HG03469 (cell line): ENCODE results near the gene MSANTD2.

ENCODE experiments used
- ATAC-seq: cut with Tn5 transposase; IDR thresholded peaks from one replicate; pipeline ENCODE4 v1.9.1; 2021; ENCODE audit warnings: mild to moderate bottlenecking, moderate library complexity, moderate number of reproducible peaks; ENCODE audit not compliant: unreplicated experiment

The MSANTD2 gene

DNA sequence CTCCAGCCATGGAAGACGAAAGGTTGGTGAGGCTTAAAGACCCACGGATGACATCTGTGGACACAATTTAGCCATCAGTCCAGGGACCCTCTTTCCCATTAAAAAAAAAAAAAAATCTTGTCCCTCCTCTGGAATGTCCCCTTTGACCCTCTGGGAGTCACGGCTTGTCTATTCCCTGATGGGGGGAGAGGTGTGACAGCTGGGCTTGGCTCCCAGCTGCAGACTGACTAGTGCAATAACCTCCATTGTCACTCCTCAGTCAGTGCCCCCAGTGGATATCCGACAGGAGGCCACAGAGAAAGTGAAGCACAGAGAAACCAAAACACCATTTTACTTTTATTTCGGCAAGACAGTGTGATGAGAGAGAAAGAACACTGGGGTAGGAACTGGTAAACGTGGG is 45.5 kb downstream of the MSANTD2 start:
- no peak for ATAC-seq

DNA sequence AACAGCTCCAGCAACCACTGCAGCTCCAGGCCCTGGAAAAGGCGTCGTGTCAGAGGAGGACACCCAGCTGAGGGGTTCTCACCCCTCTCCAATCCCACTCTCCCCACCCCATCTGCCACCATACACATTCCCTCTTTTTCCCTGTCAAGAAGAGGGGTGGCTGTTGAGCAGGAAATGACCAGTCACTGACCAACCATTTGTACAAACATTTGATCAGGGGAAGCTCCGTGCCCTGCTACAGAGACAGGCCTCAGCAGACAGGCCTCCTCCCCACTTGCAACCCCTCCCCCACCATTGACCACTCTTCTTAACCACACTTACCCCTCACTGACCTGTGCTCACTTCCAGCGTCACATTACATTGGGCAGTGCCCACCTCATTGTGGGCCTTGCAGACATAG is 45.9 kb downstream of the MSANTD2 start:
- no peak for ATAC-seq

DNA sequence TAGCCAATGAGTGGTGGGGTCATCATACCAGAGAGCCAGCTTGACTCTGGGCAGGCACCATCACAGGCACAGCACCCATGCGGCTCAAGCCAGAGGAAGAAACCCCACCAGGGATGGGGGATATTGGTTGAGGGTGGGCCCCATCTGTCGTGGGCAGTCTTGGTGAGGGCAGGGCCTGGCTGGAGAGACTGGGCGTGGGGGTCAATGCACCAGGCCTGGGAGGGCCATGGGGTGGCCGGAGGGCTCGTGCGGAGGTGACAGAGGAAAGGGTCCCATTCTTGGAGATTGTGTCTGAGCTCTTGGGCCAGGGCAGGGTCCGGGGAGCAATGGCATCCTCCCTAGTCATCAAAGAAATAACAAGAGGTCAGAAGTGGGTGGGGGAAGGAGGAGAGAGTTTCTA is 46.6 kb downstream of the MSANTD2 start:
- ATAC-seq: no peak

DNA sequence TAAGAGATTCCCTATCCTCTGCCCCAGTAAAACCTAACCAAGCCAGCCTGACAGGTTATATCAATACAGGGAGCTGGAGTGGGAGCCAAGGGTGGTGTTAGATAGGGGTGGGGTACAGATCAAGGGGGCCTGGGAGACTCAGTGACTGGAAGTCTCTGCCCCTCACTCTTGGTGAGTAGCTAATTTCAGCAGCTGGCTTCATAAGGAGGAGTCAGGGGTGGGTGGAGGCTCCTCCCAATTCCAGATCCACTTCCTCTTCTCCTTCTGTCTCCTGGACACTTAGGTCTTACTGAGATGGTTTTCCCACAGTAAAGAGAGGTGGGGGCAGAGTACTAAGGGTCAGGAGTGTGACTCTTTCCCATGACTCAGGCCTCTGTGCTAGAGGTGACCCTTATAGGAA is 47.0 kb downstream of the MSANTD2 start:
- no peak for ATAC-seq

DNA sequence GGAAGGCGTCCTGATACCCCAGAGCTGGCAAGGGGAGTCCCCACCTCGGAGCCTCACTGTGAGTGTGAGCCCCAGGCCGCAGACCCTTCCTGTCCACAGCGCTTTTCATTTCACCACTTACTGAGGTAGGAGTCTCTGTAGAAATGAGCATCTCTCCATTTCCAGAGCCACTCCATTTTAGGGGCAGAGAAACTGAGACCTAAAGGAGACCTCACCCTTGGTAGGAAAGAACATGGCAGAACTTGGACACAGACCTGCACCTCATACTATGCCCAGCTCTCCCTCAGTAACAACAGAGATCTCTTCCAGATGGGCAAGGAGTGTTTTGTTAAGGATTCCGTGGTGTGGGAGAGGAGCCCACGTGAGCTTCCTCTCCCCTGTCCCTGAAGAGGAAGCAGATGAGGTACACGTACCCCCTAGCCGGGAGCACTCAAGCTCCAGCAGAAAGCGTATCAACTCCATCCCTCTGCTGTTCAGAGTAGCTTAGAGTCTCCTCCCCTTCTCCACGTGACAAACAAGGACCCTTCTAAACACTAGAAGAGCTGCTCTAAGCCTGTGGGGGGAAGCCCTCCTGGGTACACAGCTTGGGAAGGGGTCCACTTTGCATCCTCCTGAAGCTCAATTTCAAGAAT is 47.6 kb downstream of the MSANTD2 start:
- ATAC-seq: no peak

DNA sequence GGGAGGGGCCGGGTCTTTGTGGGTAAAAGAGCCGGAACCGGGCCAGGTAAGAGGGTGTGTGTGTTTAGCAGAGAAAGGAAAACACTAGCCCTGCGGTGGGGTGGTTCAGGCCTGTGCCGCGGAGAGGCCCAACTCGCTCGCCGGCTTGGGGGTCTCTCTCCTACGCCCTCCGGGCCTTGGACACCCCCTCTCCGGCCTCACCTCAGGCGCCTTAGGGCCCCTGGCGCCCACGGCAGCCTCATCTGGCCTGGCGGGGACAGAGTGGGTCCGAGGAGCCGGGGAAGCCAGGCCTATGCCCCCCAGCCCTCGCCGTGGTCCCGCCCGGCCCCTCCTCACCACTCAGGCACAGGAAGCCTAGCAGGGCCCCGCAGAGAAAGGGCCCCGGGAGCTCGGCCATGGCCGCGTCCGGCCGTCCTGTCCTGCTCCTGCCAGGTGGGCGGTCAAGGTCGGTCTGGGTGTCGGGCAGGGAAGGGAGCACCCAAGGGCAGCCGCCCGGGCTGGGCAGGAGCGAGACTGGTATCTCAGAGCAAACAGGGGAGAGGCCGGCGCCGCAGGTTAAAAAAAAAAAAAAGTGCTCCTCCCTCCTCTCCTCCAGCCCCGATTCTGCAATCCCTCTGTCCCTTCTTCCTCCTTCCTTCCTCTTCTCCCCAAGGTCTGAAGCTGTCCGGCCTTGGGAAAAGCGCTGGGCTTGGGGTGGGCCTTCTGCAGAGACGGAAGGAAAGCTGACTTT is 48.3 kb downstream of the MSANTD2 start, which contains the start of gene VSIG2:
Gene VSIG2, minus strand, starts transcription at position 515 of the 730 bp plus-strand sequence. Its CDS starts 118 bp downstream, at position 397.
- no peak for ATAC-seq

DNA sequence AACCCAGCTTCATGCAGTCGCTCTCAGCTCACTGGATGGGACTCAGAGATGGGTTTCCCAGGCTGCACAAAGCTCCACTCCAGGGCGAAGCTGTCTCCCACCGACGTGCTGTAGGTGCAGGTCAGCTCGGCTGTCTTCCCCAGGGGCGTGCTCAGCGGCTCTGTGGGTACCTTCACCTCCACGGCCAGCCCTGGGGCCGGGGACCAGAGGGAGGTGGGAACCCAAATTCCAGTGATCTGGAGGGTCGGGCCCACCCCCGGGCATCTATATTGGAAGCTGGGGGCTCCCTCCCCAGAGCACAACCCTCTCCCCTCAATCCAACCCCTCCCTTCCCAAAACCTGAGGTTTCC is 48.8 kb downstream of the MSANTD2 start:
- no peak for ATAC-seq

DNA sequence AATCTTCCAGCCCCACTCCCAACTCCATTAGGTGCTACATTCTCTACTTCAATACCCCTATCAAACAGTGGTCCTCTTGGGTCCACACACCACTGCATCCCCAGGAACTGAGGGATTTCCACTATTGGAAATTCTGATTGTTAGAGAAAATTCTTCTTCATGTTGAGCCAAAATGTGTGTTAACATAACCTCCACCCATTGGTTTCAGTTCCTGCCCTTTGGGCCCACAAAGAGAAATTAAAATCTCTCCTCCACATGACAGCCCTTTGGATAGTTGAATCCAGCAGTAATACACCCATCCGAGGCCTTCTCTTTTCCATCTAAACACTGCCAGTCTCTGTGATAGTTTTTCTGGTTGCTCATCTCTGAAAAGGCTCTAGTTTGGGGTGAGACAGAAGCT is 50.3 kb downstream of the MSANTD2 start:
- no peak for ATAC-seq

DNA sequence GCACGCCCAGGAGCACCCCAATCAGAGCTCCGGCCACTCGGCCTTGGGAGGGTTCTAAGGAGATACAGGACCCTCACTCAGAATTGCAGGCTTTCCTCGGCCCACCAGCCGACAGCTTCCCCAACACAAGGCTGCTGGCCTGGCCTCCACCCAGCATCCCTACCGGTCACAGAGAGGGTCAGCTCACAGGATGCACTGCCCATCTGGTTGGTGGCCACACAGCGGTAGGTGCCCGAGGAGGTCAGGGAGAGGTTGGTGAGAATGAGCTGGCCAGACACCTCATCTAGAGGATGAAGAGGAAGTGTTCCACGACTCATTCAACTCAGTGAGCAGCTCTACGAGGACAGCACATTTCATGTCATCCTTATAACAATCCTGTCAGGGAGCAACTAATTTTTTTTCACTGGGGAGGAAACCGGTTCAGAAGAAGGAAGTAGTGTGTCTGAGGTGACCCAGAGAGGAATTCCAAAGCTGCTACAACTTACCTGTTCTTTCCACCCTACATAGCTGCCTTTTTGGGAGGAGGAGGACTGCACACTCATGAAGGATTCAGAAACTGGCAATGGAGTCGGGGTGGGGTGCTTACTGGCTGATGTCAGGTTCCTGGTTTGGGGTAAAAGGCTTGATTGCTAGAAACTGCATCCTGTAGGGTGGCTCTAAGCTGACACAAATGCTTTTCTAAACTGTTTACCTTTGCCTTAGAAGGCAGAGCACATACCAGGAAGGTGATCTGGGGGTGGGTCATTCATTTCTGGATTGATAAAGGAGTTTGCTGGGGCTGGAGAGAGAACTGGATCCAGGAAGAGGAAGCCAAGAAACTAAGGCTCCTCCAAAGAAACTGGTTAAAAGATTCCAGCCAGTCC is 51.5 kb downstream of the MSANTD2 start:
- no peak for ATAC-seq

DNA sequence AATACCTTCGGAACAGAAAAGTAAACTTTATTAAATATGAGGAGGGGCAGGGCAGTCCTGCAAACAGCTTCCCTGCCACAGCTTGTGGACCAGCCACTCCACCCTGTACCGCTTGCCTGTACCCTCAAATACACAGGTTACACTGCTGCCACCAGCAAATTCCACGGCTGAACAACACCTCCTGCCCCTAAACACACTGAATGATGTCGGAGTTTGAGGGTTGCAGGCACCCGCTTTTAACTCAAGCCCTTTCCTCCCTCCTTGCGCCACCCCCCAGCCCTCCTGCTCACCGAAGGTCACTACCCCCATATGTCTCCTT is 52.1 kb downstream of the MSANTD2 start:
- no peak for ATAC-seq

DNA sequence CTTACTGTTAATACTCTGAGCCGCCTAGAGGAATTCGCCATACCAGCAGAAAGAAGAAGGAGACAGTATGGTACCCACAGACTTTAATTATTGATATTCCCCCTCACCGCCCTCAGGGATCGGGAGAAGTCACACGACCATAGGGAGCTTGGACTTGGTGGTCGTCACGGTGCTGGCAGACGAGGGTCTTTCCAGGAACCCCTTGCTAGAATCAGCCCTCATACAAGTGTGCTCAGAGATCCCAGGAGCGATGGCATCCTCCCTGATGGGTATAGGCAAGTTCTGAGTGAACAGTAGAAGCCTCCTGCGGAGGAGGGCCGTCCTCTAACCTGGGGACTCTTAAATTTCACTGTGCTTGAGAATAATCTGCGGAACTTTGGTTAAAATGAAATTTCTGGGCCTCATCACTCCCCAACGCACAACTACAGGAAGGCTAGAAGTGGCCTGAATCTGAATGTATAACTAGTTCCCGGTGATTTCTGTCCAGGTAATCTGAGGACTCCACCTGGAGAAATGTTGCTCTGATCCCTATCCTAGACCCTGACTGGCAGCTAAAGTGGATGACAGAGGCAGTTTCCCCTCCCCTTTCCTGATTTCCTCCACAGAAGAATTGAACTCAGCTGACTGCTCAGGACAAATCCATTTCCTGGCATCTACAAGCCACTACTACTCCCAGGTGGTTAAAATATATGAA is 52.7 kb downstream of the MSANTD2 start:
- ATAC-seq: no peak

DNA sequence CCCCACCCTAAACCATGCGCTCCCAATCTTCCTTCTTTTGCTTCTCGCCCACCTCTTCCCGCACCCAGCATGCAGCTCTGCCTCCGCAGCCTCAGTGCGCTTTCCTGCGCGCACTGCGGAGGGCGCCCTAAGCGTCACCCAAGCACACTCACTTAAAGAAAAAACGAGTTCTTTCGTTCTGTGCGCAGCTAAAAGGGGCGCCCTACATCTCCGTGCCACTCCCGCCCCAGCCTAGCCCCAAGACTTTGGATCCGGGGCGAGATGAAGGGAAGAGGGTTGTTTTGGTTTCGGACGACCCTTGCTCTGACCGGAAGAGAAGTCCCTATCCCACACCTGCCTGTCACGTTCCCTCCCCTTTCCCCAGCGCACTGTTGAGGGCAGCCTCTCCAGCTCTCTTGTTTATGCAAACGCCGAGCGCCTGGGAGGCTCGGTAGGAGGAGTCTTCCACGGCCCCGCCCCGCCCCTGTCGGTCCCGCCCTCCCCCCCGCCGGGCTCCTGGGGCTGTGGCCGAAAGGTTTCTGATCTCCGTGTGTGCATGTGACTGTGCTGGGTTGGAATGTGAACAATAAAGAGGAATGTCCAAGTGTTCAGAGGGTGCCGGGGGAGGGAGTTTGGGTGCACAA is 53.5 kb downstream of the MSANTD2 start:
- peak; percentile 70 for ATAC-seq

DNA sequence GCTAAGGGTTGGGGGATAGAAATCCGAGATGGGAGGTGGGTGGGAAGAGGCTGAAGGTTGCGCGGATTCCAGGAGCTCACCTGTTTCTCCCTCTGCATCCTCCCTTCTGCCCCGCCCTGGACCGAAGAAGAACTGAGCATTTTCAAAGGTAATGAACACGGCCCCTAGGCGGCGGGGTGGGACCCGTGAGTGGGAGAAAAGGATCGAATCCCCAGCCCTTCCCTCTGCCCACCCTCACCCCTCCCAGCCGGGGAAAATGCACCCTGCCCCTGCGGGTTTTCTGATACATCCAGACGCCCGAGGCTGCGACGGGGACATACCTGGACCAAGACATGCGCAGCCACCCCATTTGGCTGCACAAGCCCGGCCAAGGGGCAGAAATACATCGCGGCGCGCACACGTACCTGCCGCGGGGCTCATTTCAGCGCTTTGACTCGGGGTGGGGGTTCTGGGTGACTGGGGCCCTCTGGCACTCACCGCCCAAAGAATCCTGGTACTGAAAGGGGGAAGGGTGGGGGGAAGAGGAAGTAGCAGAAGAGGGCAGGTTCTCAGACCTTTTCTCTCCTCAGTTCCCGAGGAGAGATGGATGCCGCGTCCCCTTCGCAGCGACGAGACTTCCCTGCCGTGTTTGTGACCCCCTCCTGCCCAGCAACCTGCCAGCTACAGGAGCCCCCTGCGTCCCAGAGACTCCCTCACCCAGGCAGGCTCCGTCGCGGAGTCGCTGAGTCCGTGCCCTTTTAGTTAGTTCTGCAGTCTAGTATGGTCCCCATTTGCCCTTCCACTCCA is 54.2 kb downstream of the MSANTD2 start:
- ATAC-seq: no peak

DNA sequence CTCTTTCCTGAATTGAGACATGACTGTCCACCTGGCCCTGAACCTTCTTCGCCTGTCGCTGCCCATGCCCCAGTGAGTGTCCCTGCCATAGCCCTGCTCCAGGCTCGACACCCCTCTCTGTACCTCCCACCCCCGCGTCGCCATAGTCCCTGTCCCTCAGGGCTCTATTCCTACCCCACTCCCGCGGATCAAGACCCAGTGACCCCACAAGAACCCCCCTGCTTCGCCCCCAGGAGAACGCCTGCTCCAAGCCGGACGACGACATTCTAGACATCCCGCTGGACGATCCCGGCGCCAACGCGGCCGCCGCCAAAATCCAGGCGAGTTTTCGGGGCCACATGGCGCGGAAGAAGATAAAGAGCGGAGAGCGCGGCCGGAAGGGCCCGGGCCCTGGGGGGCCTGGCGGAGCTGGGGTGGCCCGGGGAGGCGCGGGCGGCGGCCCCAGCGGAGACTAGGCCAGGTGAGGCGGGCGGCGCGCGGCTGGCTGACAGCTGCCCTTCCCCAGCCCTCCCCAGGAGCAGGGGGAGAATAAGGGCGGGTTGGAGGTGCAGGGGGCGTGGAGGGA is 54.9 kb downstream of the MSANTD2 start:
- no peak for ATAC-seq

DNA sequence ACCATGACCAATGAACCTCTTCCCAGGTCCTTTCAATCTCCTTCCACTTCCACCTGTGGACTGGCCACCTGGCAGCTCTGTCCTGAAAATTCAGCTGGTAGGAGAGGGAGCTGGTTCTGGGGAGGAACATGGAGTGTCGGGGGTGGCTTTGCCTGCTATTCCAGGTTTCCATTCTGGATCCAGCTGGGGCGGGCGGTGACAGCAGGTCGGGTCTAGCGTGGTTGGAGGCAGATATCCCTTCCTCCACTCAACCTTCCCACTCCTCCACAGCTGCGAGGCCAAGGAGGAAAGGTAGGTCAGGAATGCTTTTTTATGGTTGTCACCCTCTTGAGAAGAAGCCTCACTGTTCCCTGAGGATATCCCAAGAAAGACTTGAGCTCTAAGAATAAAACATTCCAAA is 57.2 kb downstream of the MSANTD2 start:
- ATAC-seq: no peak

DNA sequence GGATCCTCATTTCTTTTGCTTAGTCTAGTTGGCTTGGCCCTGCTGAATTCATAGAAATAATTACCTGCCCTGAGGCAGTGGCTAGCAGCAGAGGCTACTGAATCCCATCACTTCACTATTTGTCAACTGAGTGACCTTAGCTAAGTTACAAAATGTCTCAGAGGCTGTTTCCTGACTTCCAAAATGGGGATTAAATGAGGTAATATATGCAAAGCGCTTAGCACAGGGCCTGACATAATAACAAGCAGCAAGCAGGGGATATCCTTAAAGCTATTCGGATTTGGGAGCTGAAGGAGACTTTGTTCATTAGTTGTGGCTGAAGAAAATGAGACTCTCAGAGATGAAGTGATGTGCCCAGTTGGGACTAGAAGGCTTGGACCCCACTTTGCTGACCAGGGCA is 57.7 kb downstream of the MSANTD2 start:
- no peak for ATAC-seq

DNA sequence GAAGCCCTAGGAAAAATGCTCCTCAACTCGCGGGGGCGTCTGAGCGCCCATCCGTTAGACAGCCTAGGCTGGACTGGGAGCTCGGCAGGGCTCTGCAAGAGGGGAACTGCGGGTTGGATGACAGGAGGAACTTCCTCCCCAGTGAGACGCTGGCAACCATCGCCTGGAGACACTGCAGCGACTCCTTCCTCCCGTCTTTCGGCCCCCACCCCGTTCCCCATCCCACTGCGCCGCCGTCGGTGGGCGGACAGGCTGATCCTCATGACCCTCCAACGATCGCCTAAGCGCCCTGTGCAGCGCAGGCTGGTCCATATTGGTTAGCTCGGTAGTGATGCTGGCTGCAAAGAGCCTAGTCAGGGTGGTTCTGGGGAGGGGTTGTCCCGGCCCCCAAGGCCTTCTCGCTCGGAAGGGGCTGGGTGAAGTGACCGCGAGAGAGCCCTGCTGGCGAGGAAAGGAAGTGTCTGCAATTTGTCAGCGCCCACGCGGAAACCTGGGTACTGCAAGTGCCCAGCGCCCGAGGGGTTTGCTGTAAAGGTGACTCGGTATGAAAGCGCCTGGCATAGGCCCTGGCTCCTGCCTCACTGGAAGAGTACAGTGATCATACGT is 59.8 kb downstream of the MSANTD2 start:
- peak; percentile 42 for ATAC-seq

DNA sequence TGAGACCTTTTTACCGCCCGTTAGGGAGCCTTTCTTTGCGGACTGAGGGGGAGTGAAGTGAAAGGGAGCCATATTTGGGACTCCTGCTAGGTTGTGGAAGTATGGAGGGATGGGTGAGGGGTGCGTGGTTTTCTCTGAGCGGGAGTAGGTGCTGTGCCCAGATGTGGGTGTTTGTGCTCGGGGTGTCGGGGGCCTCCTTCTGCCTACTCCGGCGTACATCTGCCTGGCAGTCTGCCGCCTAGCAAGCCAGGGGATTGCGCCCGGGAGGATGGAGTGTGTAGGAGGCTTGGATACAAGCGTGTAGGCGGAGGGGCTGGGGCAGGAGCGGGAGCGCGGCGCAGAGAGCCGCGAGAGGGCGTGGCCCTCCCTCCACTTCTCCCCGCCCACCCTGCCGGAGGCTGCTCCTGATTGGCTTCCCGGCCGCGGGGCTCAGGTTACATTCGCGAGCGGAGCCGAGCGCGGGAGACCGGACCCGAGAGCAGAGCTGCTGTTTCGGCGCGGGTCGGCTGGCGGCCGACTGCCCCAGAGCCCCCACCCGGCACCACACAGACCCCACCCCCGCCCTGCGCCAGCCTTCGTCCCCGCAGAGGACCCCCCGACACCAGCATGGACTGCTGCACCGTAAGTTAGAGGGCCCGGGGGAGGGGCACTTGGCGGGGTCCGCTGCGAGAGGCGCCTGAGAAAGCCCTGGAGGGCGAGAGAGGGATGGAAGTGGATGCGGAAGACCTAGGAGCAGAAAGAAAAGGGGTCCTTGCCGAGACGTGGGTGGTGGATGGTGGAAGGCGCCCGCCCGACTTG is 60.5 kb downstream of the MSANTD2 start, which contains the start of gene NRGN:
Gene NRGN, plus strand, starts transcription at position 464 of the 798 bp plus-strand sequence. Its CDS starts 143 bp downstream, at position 607.
- peak; percentile 89 for ATAC-seq
